ENCODE measurements around the gene RAB43. TPM values are rescaled to one million over a fixed set of nuclear protein-coding genes. Genes with fewer than 3 reads are reported as not detected.
A peak's percentile ranks its signal among the peaks of the same experiment; 100 is the strongest.
"Not testable (repeated sequence)": the region's sequence is repeated elsewhere in the genome, so short reads cannot be mapped to it uniquely, and the experiment has no call there.

The RAB43 gene
- total RNA-seq, 4 donors from 2014 or later = 7.5 to 18.4 (median 17.6) TPM

GRCh38 chr3:129162729-129163579 lies 41.4 kb upstream of the RAB43 start:
- H3K4me1 ChIP-seq = peaks cover 24 to 31% (median 27%) of the 10 kb centered on the region in 4 donors
- H3K4me3 ChIP-seq = no peak overlapping the region
- intact Hi-C loops (cut with DNase I) = no loop called here
- no peak for DNase-seq (ENCODE audit: extremely low spot score)
- 72% methylated on average over 5 of the region's 5 CpGs for WGBS
- peaks cover 25 to 44% (median 39%) of the 10 kb centered on the region in 4 donors for H3K36me3 ChIP-seq
- H3K27ac ChIP-seq (replicated peaks in 1 of 4) = peak overlapping the region in 3 of 4 donors; percentile 93 to 97 (median 95)
- no peaks in the 10 kb centered on the region for H3K9me3 ChIP-seq
- TF ChIP-seq POLR2AphosphoS5 (IDR thresholded peaks at IDR 0.05) = no peak
- TF ChIP-seq EP300 (IDR thresholded peaks at IDR 0.05) = no peak
- TF ChIP-seq, protein P1, sequence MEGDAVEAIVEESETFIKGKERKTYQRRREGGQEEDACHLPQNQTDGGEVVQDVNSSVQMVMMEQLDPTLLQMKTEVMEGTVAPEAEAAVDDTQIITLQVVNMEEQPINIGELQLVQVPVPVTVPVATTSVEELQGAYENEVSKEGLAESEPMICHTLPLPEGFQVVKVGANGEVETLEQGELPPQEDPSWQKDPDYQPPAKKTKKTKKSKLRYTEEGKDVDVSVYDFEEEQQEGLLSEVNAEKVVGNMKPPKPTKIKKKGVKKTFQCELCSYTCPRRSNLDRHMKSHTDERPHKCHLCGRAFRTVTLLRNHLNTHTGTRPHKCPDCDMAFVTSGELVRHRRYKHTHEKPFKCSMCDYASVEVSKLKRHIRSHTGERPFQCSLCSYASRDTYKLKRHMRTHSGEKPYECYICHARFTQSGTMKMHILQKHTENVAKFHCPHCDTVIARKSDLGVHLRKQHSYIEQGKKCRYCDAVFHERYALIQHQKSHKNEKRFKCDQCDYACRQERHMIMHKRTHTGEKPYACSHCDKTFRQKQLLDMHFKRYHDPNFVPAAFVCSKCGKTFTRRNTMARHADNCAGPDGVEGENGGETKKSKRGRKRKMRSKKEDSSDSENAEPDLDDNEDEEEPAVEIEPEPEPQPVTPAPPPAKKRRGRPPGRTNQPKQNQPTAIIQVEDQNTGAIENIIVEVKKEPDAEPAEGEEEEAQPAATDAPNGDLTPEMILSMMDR (IDR thresholded peaks at IDR 0.05) = no peak
- TF ChIP-seq POLR2A (IDR thresholded peaks at IDR 0.05; ENCODE audit: low read depth) = no peak
- no peaks in the 10 kb centered on the region for H3K27me3 ChIP-seq

- H3K27me3 ChIP-seq = no peaks in the 10 kb centered on the region
- no peaks in the 10 kb centered on the region for H3K9me3 ChIP-seq
- DNase-seq (ENCODE audit: extremely low spot score) = no peak
- 2% methylated on average over 12 of the region's 12 CpGs for WGBS
- peak overlapping the region; percentile 93 to 97 (median 94) for H3K27ac ChIP-seq (replicated peaks in 1 of 4)
- TF ChIP-seq, protein P1 (IDR thresholded peaks at IDR 0.05) = no peak
- TF ChIP-seq EP300 (IDR thresholded peaks at IDR 0.05) (no peak), POLR2A (IDR thresholded peaks at IDR 0.05; ENCODE audit: low read depth) (no peak), POLR2AphosphoS5 (IDR thresholded peaks at IDR 0.05) (no peak)
- H3K36me3 ChIP-seq = peaks cover 22 to 44% (median 38%) of the 10 kb centered on the region in 4 donors
- peaks cover 24 to 31% (median 27%) of the 10 kb centered on the region in 4 donors for H3K4me1 ChIP-seq
- intact Hi-C loops (cut with DNase I) = no loop called here
- peak overlapping the region; percentile 76 to 91 (median 80) for H3K4me3 ChIP-seq
Observed at GRCh38 chr3:129161860-129162271, 40.3 kb upstream of the RAB43 start.

- H3K4me1 ChIP-seq = peaks cover 24 to 31% (median 27%) of the 10 kb centered on the region in 4 donors
- peak within 1 kb of the TSS; percentile 76 to 91 (median 80) for H3K4me3 ChIP-seq
- H3K36me3 ChIP-seq = peaks cover 21 to 44% (median 38%) of the 10 kb centered on the region in 4 donors
- DNase-seq (ENCODE audit: extremely low spot score) = peak; percentile 97
- peak within 1 kb of the TSS; percentile 93 to 97 (median 94) for H3K27ac ChIP-seq (replicated peaks in 1 of 4)
- H3K27me3 ChIP-seq = no peaks in the 10 kb centered on the region
- intact Hi-C loops (cut with DNase I) = no loop called here
- under 1% methylated on average over 49 of the region's 67 CpGs for WGBS
- TF ChIP-seq EP300 (IDR thresholded peaks at IDR 0.05) (no peak), POLR2A (IDR thresholded peaks at IDR 0.05; ENCODE audit: low read depth) (peak; percentile 60), POLR2AphosphoS5 (IDR thresholded peaks at IDR 0.05) (peak; percentile 85 to 96)
- TF ChIP-seq, protein P1 (IDR thresholded peaks at IDR 0.05) = peak; percentile 64 to 78 (median 66)
- no peaks in the 10 kb centered on the region for H3K9me3 ChIP-seq
Observed at GRCh38 chr3:129160891-129161859, 39.6 kb upstream of the RAB43 start, which contains the start of gene ISY1. ISY1 (minus strand) TSS chr3:129161063; CDS start chr3:129160975, 88 bp downstream.

DNA sequence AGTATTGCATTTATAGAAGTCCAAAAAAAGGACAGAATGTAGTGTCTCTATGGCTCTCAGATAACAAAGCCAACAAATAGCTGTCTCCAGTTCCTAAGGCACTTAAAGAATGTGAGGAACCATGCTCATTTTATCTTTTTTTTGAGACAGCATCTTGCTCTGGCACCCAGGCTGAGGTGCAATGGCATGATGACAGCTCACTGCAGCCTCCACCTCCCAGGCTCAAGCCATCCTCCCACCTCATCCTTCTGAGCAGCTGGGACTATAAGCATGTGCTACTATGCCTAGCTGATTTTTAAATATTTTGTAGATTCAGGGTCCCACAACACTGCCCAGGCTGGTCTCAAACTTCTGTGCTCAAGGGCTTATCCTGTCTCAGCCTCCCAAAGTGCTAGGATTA lies 23.2 kb upstream of the RAB43 start:
- H3K4me1 ChIP-seq = no peaks in the 10 kb centered on the region
- intact Hi-C loops (cut with DNase I) = no loop called here
- H3K27ac ChIP-seq (replicated peaks in 1 of 4) = no peak overlapping the region
- TF ChIP-seq POLR2A (IDR thresholded peaks at IDR 0.05; ENCODE audit: low read depth) = no peak
- TF ChIP-seq, protein P1 (IDR thresholded peaks at IDR 0.05) = no peak
- no peak for TF ChIP-seq EP300 (IDR thresholded peaks at IDR 0.05)
- TF ChIP-seq POLR2AphosphoS5 (IDR thresholded peaks at IDR 0.05) = no peak
- peaks cover 48 to 89% (median 64%) of the 10 kb centered on the region in 4 donors for H3K36me3 ChIP-seq
- H3K9me3 ChIP-seq = no peaks in the 10 kb centered on the region
- no peaks in the 10 kb centered on the region for H3K27me3 ChIP-seq
- H3K4me3 ChIP-seq = no peak overlapping the region
- DNase-seq (ENCODE audit: extremely low spot score) = no peak

GRCh38 chr3:129141011-129141410 lies 19.4 kb upstream of the RAB43 start:
- H3K27ac ChIP-seq (replicated peaks in 1 of 4); H3K9me3 ChIP-seq; H3K27me3 ChIP-seq; intact Hi-C loops (cut with DNase I); H3K4me3 ChIP-seq; H3K4me1 ChIP-seq; DNase-seq (ENCODE audit: extremely low spot score): not testable (repeated sequence)
- WGBS = 95% methylated on average over 5 of the region's 5 CpGs
- peaks cover 60 to 92% (median 82%) of the 10 kb centered on the region in 4 donors for H3K36me3 ChIP-seq
